HTERT RPE-1 (cell line): Measurements from ENCODE around the gene PRKACB.
"Not testable (repeated sequence)": the region's sequence is repeated elsewhere in the genome, so short reads cannot be mapped to it uniquely, and the experiment has no call there.

Source experiments
- in situ Hi-C: fragments of 300-500 bp; cut with MboI; formaldehyde crosslinking; loops from 4 replicates; pipeline ENCODE4 v1.14.3; 2020; ENCODE audit warnings: low sequenced_read_pairs

PRKACB gene

GRCh38 chr1:84214115-84214956 lies 70.3 kb downstream of the PRKACB start:
- in situ Hi-C loops, result no loop called here

GRCh38 chr1:84217239-84217638 lies 73.2 kb downstream of the PRKACB start:
- in situ Hi-C loops, result no loop called here

DNA sequence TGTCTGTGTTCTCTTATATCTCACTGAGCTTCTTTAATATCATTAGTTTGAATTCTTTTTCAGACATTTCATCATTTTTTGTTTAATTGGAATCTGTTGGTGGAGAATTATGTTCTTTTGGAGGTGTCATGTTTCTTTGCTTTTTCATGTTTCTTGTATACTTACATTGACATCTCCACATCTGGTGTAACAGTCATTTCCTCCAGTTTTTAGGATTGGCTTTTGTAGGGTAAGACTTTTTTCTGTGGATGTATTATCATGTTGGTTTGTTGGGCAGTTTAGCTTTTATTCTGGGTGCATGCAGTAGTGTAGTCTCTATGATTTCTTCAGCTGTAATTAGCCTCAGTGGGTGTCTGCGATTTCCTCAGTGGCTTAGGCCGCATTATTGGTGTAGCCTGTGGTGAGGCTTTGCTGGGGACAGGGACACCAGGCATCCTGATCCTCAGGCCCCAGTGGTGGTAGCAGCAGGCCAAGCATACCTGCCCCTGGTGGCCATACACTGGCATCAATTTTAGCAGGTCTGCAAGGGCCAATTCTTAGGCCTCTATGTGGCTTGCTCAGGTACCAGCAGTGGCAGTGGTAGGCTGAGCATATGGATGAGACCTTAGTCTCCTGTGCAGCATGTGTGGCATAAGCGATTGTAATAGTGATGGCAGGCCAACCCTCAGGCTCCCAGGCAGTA lies 79.8 kb downstream of the PRKACB start:
- in situ Hi-C loops, result no loop called here

DNA sequence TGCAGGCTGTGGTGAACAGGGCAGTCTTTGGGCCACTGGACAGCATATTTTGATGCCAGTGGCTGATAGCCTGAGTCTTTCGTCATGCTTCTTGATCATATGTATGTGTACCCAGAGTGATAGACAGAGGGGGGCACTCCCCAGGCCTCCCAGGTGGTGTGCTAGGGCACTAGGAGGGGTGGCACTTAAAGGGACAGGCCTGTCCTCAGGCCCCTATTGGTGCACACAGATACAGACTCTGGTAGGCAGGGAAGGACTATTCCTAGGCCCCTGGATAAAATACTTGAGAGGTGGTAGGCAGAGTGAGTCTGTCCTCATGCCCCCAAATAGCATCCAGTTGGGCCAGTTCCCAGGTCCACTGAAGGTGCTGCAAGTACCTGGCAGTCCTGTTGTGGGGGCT lies 80.8 kb downstream of the PRKACB start:
- in situ Hi-C loops, result no loop called here

- in situ Hi-C loops, result no loop called here
Measured at GRCh38 chr1:84225646-84226045, 81.6 kb downstream of the PRKACB start.

DNA sequence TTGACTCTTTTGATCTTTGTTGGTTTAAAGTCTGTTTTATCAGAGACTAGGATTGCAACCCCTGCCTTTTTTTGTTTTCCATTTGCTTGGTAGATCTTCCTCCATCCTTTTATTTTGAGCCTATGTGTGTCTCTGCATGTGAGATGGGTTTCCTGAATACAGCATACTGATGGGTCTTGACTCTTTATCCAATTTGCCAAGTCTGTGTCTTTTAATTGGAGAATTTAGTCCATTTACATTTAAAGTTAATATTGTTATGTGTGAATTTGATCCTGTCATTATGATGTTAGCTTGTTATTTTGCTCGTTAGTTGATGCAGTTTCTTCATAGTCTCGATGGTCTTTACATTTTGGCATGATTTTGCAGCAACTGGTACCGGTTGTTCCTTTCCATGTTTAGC lies 88.6 kb downstream of the PRKACB start:
- in situ Hi-C loops, result not testable (repeated sequence)

DNA sequence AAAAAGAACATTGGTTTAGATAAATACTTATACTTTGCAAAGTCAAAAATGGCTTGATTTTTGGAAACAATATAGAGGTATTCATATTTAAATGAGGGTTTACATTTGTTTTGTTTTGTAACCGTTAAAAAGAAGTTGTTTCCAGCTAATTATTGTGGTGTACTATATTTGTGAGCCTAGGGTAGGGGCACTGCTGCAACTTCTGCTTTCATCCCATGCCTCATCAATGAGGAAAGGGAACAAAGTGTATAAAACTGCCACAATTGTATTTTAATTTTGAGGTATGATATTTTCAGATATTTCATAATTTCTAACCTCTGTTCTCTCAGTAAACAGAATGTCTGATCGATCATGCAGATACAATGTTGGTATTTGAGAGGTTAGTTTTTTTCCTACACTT lies 92.2 kb downstream of the PRKACB start:
- in situ Hi-C loops, result no loop called here

- in situ Hi-C loops, result no loop called here
Measured at GRCh38 chr1:84242641-84243040, 98.6 kb downstream of the PRKACB start.

GRCh38 chr1:84245563-84245962 lies 101.5 kb downstream of the PRKACB start:
- in situ Hi-C loops, result no loop called here

- in situ Hi-C loops, result no loop called here
Measured at GRCh38 chr1:84246213-84246612, 102.1 kb downstream of the PRKACB start.

GRCh38 chr1:84247425-84248220 lies 103.6 kb downstream of the PRKACB start:
- in situ Hi-C loops, result no loop called here

DNA sequence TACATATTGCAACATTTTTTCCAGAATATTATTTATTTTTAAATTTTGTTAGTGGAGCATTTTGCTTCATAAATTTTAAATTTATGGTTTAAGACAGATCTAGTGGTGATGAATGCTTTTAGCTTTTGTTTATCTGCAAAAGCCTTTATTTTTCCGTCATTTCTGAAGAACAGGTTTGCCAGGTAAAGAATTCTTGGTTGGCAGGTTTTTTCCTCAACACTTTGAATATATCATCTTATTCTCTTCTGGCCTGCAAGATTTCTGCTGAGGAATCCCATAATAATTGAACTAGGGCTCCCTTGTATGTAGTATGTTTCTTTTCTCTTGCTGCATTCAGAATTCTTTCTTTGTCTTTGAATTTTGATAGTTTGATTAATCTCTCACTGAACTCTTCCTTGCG lies 106.6 kb downstream of the PRKACB start:
- in situ Hi-C loops, result no loop called here

DNA sequence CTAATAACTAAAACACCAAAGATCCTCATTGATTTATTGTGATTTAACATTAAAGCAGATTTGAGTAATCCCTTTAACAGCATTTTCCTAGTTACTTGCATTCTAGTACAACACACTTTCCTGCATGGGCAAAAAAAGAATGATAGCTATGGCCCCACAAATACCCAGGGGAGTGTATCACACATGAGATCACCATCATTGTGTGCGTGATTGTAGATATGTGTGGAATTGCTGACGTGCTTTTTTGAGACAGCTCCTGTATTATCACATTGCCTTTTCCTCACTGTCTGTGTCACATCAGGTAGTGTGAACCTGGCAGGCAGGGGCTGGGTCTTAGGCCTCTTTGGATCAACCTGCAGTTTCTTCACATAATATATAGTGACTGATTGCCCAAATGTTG lies 109.0 kb downstream of the PRKACB start:
- in situ Hi-C loops, result no loop called here

GRCh38 chr1:84253891-84254290 lies 109.8 kb downstream of the PRKACB start:
- in situ Hi-C loops, result no loop called here

GRCh38 chr1:84254703-84255238 lies 110.7 kb downstream of the PRKACB start:
- in situ Hi-C loops, result no loop called here

DNA sequence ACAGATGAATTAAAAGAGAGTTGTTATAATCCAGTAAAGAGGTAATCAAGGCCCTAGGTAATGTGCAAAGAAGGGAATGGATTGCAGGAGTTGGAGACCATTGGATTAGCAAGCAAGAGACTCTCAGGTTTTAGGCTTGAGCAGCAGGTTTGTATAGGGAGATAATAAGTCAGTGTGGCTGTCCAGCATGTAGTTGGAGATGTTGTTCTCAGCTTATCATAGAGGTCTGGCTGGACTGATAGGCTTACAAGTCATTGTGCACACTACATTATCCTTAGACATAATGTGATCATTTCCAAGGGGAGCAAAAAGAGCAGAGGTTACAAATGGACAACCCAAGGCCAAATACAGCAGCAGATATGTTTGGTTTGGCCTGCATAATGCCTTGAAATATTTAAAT lies 111.5 kb downstream of the PRKACB start:
- in situ Hi-C loops, result no loop called here

DNA sequence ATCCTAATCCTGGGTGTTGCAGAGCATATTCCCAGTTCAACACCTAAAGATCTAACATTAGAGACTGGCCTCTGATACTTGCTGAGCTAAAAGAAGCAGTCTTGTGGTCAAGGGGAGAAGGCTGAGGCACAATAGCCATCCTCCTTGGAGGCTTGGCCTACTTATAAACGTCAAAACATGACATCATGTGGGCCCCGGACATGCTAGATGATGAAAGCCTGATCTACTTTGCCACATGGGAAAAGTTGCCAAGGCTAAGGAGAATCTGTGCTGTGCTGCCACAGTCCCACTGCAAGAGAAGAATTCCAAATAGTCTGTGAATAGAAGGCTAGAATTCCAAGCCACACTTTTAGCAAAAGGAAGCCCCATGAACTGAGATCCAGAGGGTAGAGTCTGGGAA lies 113.5 kb downstream of the PRKACB start:
- in situ Hi-C loops, result no loop called here

DNA sequence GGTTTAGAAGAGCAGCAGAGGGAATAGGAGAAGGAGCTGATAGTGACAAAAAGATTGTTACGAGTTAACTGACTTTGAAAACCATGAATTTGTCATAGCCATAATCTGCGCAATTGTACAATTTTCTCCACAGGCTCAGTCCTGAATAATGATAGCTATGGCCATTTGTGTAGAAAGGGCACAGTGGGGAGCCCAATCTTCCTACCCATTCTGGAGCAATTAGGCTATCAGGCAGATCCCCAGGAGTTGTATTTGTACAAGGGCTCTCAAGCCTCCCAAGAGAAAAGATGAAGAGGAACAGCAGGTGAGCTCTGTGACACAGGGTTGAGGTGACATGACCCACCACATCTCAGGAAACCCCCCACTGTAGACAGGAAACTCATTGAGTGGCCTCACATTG lies 115.3 kb downstream of the PRKACB start:
- in situ Hi-C loops, result no loop called here

- in situ Hi-C loops, result no loop called here
Measured at GRCh38 chr1:84259989-84260388, 115.9 kb downstream of the PRKACB start.

GRCh38 chr1:84260852-84261518 lies 116.9 kb downstream of the PRKACB start:
- in situ Hi-C loops, result no loop called here

GRCh38 chr1:84264961-84265360 lies 120.9 kb downstream of the PRKACB start:
- in situ Hi-C loops, result no loop called here
